Activated CD4-positive, alpha-beta memory T cell treated with anti-CD3 and anti-CD28 coated beads for 36 hours (primary cell): ENCODE data around the gene TTC7B. TPM values are rescaled to one million over a fixed set of nuclear protein-coding genes. Genes with fewer than 3 reads are reported as not detected.
"Not testable (repeated sequence)": the region's sequence is repeated elsewhere in the genome, so short reads cannot be mapped to it uniquely, and the experiment has no call there.

Experiments
- CTCF ChIA-PET: fragments of 350-600 bp; sonication (Branson Sonifier 250); formaldehyde crosslinking; loops from one replicate; lab custom pipeline; 2021; ENCODE audit warnings: antibody characterized with exemption, inconsistent platforms; lab: Charles Lee
- POLR2A ChIA-PET: fragments of 350-600 bp; sonication (Branson Sonifier 250); formaldehyde crosslinking; loops from one replicate; lab custom pipeline; 2021; ENCODE audit warnings: antibody characterized with exemption; lab: Charles Lee
- DNase-seq: peaks from one replicate; pipeline ENCODE4 v3.0.0-alpha.2; 2020
- H3K27ac Mint-ChIP-seq: one replicate; pipeline ENCODE4 v1.8.0; 2021; ENCODE audit warnings: mixed read lengths
- H3K27me3 Mint-ChIP-seq: one replicate; pipeline ENCODE4 v1.8.0; 2021; ENCODE audit warnings: mixed read lengths
- H3K36me3 Mint-ChIP-seq: one replicate; pipeline ENCODE4 v1.8.0; 2021; ENCODE audit warnings: mixed read lengths
- H3K4me1 Mint-ChIP-seq: one replicate; pipeline ENCODE4 v1.8.0; 2021; ENCODE audit warnings: low read depth, mixed read lengths
- H3K4me3 Mint-ChIP-seq: one replicate; pipeline ENCODE4 v1.8.0; 2021; ENCODE audit warnings: mild to moderate bottlenecking, mixed read lengths
- H3K9me3 Mint-ChIP-seq: one replicate; pipeline ENCODE4 v1.8.0; 2021; ENCODE audit warnings: mixed read lengths
- intact Hi-C: fragments of 100-400 bp; cut with micrococcal nuclease; formaldehyde crosslinking; loops from one replicate; pipeline ENCODE4 v1.15.1; 2023
- total RNA-seq, 2 experiments: library from RNA; stranded (reverse); gene quantifications; one replicate each; pipeline ENCODE4 v1.2.3, GENCODE V29; 2021

Gene TTC7B
- total RNA-seq, 2 experiments from 2014 or later = 9.3 to 12.4 TPM

DNA sequence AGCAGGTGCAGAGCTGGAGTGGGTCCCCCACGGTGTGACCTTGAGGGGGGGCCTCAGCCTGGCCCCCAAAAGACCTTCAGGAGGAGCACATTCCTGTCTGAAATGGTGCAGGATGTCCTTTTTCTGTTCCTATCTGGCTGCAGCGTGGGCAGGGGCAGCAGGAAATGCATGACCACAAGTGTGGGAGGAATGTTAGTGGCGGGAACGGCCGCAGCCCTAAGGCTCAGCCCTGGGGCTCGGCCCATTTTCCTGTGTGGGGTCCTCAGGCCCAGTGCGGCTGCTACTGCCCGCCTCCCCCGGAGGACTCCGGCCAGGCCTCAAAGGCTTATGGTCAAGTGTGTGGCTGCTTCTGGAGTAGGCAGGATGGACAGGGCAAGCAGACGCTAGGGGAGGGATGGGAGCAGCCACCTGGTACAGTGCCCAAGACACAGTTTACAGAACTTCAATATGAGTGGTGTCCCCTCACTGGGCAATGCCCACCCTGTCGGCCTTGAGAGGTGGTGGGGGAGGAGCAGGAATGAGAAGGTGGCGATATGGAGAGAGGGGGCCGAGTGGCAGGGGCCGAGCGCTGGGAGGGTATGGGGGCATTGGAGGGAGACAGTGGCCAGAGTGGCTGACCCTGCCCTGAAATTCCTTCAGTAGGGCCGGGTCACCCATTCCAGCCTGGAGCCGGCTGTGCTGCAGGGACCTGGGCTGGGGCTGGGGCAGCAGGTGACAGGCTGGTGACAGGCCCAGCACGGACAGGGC is 282.0 kb downstream of the TTC7B start:
- no peaks in the 10 kb centered on the region for H3K27me3 Mint-ChIP-seq
- H3K4me3 Mint-ChIP-seq = no peak overlapping the region
- intact Hi-C loops = no loop called here
- CTCF ChIA-PET = no interaction called here
- no peak for DNase-seq
- no peaks in the 10 kb centered on the region for H3K4me1 Mint-ChIP-seq
- POLR2A ChIA-PET = no interaction called here
- no peak overlapping the region for H3K27ac Mint-ChIP-seq
- H3K9me3 Mint-ChIP-seq = no peaks in the 10 kb centered on the region
- no peaks in the 10 kb centered on the region for H3K36me3 Mint-ChIP-seq

DNA sequence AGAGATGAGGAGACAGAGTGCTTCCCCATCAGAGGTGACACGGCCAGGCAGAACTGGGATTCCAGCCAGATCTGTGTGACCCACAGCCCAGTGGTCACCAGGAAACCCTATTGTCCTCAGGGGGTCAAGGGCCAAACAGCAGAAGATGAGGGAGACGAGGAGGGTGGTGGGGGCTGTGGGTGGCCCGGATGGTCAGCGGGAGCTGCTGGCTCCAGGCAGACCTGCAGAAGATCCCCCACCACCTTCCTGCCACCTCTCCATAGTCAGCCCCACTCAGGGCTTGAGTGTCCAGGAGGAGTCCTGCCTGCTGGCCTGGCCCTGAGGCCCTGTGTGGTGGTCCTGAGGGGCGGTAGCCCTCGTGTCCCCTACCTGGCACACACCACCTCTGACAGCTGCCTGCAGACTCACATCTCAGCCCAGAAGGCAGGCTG is 282.6 kb downstream of the TTC7B start:
- Mint-ChIP-seq H3K4me3 (no peak overlapping the region), H3K36me3 (no peaks in the 10 kb centered on the region), H3K9me3 (no peaks in the 10 kb centered on the region), H3K27ac (no peak overlapping the region), H3K4me1 (no peaks in the 10 kb centered on the region), H3K27me3 (peaks cover 2% of the 10 kb centered on the region)
- DNase-seq = no peak
- CTCF ChIA-PET = no interaction called here
- intact Hi-C loops = no loop called here
- POLR2A ChIA-PET = no interaction called here

DNA sequence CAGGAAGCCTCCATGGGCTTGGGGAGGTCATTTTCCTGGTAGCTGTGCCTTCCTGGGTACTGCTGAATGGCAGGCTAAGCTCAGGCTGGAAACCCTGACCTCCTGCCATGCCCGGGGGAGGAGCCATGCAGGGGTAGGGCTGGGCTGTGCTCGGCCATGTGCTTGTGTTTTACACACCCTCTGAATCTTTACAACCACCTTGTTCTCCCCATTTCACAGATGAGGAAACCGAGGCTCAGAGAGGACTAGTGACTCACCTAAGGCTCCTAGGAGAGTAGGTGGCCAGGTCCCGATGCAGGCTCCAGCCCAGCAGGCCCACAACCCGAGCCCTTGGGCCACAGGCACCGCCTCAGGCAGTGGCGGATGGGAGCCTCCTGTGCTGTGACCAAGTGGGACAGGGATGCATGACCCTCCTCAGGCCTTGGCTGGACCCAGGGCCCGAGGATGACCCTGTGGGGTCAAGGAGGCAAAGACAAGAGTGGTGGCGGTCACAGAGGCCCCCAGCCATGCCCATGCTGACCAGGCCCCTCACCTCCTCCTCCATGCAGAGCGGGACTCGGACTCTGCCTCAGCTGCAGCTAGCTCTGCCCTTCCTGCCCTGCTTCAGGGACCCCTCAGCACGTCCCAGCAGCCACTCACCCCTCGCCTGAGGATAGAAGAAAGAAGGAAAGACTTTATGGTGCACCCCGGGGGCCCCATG is 283.3 kb downstream of the TTC7B start:
- ChIA-PET CTCF (no interaction called here), POLR2A (no interaction called here)
- peaks cover 2% of the 10 kb centered on the region for H3K27me3 Mint-ChIP-seq
- no peaks in the 10 kb centered on the region for H3K36me3 Mint-ChIP-seq
- DNase-seq = no peak
- no peaks in the 10 kb centered on the region for H3K4me1 Mint-ChIP-seq
- intact Hi-C loops = no loop called here
- no peak overlapping the region for H3K4me3 Mint-ChIP-seq
- H3K27ac Mint-ChIP-seq = no peak overlapping the region
- H3K9me3 Mint-ChIP-seq = no peaks in the 10 kb centered on the region

DNA sequence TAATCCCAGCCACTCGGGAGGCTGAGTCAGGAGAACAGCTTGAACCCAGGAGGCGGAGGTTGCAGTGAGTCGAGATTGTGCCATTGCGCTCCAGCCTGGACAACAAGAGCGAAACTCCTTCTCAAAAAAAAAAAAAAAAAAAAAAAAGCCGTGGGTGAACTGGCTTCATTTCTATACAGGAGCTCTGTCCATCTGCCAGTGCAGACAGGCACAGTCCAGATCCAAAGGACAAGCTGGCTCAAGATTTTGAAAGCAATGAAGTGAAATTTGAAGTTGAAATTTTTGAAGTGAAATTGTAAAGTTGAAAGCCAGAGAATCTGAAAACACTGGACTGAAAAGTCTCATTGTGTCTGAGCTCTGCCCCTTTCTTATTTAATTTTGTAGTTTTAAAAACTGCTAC is 284.7 kb downstream of the TTC7B start:
- intact Hi-C loops = no loop called here
- POLR2A ChIA-PET = no interaction called here
- Mint-ChIP-seq H3K4me3 (no peak overlapping the region), H3K4me1 (no peaks in the 10 kb centered on the region), H3K36me3 (no peaks in the 10 kb centered on the region), H3K27ac (no peak overlapping the region), H3K27me3 (peaks cover 2% of the 10 kb centered on the region), H3K9me3 (peaks cover 8% of the 10 kb centered on the region)
- CTCF ChIA-PET = no interaction called here
- no peak for DNase-seq

DNA sequence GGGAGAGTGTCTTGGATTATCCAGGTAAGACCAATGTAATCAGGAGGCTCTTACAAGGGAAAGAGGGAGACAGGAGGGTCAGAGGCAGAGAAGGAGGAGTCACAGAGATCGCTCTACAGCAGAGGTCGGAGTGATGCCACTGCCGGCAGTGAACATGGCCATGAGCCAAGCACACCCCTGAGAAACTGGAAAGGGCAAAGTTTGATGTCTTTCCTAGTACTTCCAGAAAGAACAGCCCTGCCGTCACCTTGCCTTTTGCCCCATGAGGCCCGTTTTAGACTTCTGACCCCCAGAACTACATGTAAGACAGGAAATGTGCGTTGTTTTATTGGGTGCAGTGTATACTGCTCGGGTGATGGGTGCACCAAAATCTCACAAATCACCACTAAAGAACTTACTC is 285.7 kb downstream of the TTC7B start:
- no peak overlapping the region for H3K4me3 Mint-ChIP-seq
- no peaks in the 10 kb centered on the region for H3K4me1 Mint-ChIP-seq
- H3K9me3 Mint-ChIP-seq = peaks cover 14% of the 10 kb centered on the region
- H3K27ac Mint-ChIP-seq = no peak overlapping the region
- intact Hi-C loops = no loop called here
- DNase-seq = no peak
- peaks cover 2% of the 10 kb centered on the region for H3K27me3 Mint-ChIP-seq
- ChIA-PET POLR2A (no interaction called here), CTCF (no interaction called here)
- H3K36me3 Mint-ChIP-seq = no peaks in the 10 kb centered on the region

DNA sequence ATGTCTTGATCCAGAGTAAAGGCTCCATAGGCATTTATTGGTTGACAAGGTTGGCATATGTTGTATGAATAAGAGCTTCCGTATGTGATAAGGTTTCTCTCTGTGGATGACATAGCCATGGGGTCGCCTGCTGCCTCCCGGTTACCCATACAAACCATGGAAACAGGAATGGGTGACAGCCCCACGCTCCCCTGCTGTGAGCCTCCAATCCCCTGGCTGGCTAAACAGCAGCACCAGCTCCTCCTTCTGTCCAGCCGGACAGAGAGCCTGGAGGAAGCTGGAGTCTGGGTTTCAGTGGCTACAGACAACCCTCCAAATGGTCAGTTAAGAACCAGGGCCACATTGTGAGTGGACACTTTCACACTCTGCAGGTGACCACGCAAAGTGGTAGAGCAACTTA is 288.3 kb downstream of the TTC7B start:
- Mint-ChIP-seq H3K36me3 (no peaks in the 10 kb centered on the region), H3K4me3 (no peak overlapping the region), H3K27me3 (peaks cover 2% of the 10 kb centered on the region), H3K4me1 (no peaks in the 10 kb centered on the region), H3K9me3 (peaks cover 14% of the 10 kb centered on the region), H3K27ac (no peak overlapping the region)
- ChIA-PET POLR2A (no interaction called here), CTCF (no interaction called here)
- intact Hi-C loops = no loop called here
- no peak for DNase-seq

DNA sequence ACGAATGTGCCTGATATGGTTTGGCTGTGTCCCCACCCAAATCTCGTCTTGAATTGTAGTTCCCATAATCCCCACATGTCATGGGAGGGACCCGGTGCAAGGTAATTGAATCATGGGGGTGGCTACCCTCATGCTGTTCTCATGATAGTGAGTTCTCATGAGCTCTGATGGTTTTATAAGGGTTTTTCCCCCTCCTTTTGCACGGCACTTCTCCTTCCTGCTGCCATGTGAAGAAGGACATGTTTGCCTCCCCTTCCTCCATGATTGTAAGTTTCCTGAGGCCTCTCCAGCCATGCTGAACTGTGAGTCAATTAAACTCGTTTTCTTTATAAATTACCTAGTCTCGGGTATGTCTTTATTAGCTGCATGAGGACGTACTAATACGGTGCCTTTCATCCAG is 289.7 kb downstream of the TTC7B start:
- H3K9me3 Mint-ChIP-seq = peaks cover 14% of the 10 kb centered on the region
- H3K27me3 Mint-ChIP-seq, intact Hi-C loops, H3K4me3 Mint-ChIP-seq, H3K27ac Mint-ChIP-seq, DNase-seq, CTCF ChIA-PET, H3K4me1 Mint-ChIP-seq, H3K36me3 Mint-ChIP-seq, POLR2A ChIA-PET: not testable (repeated sequence)

DNA sequence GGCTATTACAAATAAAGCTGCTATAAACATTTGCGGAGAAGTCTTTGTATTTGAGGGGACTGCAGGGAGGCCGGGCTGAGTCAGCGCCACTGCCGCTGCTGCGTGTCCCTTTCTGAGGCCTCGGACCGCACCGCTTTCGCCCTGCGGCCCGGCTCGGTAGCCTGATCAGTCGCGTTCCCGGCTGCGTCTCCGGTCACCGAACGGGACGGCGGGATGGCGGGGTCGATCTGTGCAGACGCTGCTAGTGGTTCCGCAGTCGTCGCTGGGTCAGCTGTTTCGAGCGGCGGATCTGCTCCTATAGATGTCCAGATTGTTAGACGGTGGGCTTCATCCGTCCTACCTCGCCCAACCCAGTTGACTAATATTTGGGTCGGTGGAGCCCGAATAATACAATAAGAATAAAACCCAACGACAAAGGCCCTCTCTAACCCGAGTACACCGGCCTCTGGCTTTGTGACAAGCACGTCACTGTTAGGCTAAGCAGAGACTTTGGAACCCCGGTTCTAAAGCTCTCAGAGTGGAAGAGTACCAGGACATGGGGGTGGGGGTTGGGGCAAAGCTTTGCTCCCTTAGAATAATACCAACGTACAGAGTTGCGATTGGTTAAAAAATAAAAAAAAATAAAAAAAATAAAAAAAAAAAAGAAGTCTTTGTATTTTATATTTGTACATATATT is 290.7 kb downstream of the TTC7B start:
- H3K4me3 Mint-ChIP-seq, DNase-seq, H3K27me3 Mint-ChIP-seq, intact Hi-C loops, CTCF ChIA-PET, POLR2A ChIA-PET, H3K4me1 Mint-ChIP-seq, H3K36me3 Mint-ChIP-seq, H3K27ac Mint-ChIP-seq: not testable (repeated sequence)
- peaks cover 14% of the 10 kb centered on the region for H3K9me3 Mint-ChIP-seq

DNA sequence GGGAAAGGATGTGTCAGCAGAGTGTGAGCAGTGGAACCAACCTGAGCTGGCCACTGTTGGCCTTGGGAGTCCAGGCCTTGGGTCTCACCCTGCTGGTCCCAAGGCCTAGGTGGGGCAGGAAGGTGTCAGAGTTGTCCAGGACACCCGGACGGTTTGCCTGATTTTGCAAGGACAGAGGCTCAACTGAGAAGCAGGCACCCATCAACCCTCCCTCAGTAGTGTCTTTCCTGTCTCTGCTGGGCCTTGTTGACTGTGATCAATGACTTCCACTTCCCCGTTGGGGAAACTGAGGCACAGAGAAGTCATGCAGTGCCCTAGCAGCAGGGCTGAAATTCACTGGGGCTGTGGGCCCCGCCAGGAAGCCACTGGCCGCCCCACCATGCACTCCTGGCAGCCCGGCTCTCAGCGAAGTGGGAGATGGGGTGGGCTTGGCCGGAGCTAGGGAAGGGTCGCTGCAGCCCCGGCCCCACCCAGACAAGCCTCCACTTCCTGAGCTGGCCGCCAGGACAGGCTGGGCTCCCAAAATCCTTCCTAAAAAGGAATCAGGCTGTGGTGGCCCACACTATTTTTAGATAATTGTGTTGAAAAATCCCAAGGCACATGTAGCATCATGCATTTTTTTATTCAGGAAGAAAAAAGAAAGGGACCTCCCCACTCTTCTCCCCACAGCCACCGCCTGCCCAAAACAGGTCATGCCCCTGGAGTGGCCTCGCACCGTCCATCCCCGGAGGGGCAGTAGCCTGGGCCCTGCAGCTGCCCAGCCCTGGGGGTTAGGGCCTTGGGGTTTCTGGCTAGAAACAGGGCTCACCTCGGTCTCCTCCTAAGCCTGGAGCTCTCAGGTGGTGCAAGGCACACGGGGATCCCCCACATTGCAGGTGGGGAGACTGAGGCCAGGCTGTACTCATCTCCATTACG is 292.0 kb downstream of the TTC7B start:
- Mint-ChIP-seq H3K27me3 (peaks cover 2% of the 10 kb centered on the region), H3K4me3 (no peak overlapping the region), H3K9me3 (peaks cover 14% of the 10 kb centered on the region), H3K36me3 (no peaks in the 10 kb centered on the region), H3K4me1 (no peaks in the 10 kb centered on the region), H3K27ac (no peak overlapping the region)
- no peak for DNase-seq
- ChIA-PET CTCF (no interaction called here), POLR2A (no interaction called here)
- intact Hi-C loops = no loop called here

DNA sequence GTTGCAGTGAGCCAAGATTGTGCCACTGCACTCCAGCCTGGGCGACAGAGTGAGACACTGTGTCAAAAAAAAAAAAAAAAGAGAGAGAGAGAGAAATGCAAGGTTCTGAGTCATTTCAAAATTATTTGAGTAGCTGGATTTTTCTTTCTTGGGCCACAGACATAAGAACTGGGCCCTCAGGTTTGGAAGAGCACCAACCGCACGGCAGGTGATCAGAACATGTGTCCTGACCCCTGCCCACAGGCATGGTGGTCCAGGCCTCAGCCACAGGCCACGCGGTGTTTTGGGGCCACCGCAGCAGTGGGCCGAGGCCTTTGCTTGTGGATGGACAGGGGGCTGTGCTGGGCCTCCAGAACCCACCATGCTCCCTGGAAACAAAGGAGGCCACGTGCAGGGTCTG is 292.7 kb downstream of the TTC7B start:
- peaks cover 14% of the 10 kb centered on the region for H3K9me3 Mint-ChIP-seq
- H3K4me3 Mint-ChIP-seq = no peak overlapping the region
- ChIA-PET POLR2A (no interaction called here), CTCF (no interaction called here)
- no peaks in the 10 kb centered on the region for H3K27me3 Mint-ChIP-seq
- no peak overlapping the region for H3K27ac Mint-ChIP-seq
- no peaks in the 10 kb centered on the region for H3K36me3 Mint-ChIP-seq
- intact Hi-C loops = no loop called here
- DNase-seq = no peak
- no peaks in the 10 kb centered on the region for H3K4me1 Mint-ChIP-seq

DNA sequence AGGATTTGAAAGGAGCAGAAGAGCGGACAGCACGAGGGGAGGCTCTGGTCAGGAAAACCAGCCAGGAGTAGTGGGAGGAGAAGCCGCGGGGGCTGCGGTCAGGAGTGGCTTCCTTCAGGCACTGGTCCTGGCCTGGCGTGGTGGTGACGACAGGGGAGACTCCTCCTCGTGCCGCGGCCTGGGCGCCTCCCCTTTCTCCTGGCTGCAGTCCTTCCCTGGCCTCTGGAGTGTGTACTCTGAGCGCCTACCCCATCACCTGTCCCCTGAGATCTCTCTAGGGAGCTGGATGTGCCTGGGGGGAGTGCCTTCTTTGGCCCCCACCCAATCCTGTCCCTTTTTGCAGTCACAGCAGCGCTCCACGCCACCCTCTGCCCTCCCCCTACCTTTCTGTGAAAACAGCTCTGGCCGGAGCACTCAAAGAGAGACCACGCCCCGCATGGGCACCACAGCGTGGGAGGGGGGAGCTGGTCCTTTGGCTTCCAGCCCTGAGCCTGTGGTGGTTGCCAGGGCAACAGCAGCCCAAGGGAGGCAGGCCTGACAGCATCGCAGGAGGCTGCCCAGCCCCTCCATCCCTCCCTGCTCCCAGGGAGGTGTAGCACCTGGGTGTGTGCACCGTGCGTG is 293.5 kb downstream of the TTC7B start:
- no peaks in the 10 kb centered on the region for H3K4me1 Mint-ChIP-seq
- POLR2A ChIA-PET = no interaction called here
- H3K36me3 Mint-ChIP-seq = no peaks in the 10 kb centered on the region
- H3K4me3 Mint-ChIP-seq = no peak overlapping the region
- CTCF ChIA-PET = no interaction called here
- no peak for DNase-seq
- no peak overlapping the region for H3K27ac Mint-ChIP-seq
- peaks cover 14% of the 10 kb centered on the region for H3K9me3 Mint-ChIP-seq
- intact Hi-C loops = no loop called here
- H3K27me3 Mint-ChIP-seq = no peaks in the 10 kb centered on the region
